GM12874 (cell line): Measurements from ENCODE around the gene PABPC3.

Source experiments
- CTCF ChIP-seq: IDR thresholded peaks from 2 replicates; pipeline ENCODE4 v1.5.1; 2011; ENCODE audit warnings: low read depth, mild to moderate bottlenecking, control low read depth, low read length, moderate library complexity; ENCODE audit not compliant: insufficient read depth

The PABPC3 gene

GRCh38 chr13:25111585-25111956 is 15.6 kb downstream of the PABPC3 start:
- TF ChIP-seq CTCF = no peak

DNA sequence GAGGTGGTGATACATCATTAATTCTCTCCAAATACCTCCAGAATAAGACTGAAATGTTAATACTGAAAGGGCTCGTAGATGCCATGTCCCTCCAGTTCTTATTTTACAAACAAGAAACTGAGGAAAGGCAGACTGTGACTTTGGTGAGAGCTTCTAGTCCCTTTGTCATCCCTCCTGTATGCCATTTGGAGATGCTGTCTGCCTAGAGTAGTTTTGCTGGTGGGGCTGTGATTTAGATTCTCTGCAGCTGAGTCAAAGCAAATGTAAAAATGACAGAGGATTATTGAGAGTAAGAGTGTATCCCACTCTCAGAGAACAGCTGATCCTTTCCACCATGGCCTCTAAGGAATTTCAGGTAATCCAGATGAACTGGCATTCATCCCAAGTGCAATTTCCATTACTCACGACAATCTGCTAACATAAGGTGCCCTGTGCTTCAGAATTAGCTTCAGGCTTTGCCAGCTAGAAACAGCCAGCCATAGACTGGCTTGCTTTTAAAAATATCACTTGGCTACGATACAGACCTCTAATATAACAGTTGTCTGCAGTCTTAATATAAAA is 16.8 kb downstream of the PABPC3 start:
- TF ChIP-seq CTCF = no peak

DNA sequence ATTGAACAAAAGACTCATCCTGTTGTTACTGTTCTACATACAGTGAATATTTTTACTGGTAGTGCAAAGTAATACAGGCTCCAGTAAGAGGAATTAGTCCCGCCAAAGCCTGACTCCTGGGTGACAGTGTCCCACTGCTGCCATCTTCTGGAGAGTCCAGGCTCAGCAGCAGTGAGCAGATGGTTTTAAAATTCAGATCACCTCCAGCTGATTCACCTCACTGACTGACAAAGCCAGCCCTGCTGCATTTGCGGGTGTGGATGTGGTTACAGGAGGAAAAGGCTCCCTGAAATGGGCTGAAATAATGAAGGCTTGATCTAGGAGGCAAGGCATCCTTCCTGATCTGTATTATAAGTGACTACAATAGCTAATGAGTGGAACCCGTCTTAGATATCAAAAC is 18.3 kb downstream of the PABPC3 start:
- TF ChIP-seq CTCF = peak; percentile 84

- TF ChIP-seq CTCF = no peak
Observed at GRCh38 chr13:25116044-25116443, 20.1 kb downstream of the PABPC3 start.

DNA sequence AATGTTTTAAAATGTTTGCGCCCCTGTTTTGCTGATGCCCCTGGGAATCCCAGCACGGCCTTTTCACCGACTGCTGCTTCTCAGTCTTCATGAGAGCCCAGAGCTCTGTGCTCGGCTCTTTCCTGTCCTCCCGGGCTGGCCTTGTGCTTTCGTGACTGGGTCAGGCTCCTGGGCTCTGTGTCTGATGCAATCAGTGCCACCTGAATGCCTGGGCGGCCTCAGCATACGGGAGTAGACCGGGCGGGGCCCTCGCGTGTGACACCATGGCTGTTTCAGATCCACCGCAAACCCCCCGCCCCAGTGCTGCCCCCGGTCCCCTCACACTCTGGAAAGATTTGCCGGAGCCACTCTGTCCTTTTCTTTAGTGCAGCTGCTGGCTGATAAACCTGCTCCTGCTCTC is 21.4 kb downstream of the PABPC3 start:
- TF ChIP-seq CTCF = no peak

- no peak for TF ChIP-seq CTCF
Observed at GRCh38 chr13:25118378-25118905, 22.5 kb downstream of the PABPC3 start.

GRCh38 chr13:25130944-25131343 is 35.0 kb downstream of the PABPC3 start:
- no peak for TF ChIP-seq CTCF

DNA sequence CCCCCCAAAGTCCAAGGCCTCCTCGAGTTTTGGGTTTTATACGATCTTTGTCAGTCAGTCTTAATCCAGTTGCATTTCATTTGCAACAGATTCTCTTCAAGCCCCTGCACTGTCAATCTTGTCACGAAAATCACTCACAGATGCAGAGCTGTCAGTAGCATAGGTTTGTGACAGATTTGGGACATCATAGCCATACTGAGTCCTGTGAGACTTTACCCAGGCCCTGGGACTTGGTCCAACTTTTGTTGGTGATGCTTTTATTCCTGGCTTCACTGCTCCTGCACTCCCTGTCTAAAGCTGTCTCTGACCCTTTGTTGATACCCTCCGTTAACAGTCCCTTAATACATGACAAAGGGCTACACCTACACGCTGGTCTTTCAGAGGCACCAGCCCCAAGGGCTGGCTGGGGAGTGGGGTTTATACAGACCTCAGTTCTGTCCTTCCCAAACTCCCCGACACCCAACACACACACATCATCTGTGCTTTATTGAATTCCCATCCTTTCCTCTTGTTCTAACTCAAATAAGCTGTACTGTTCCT is 36.0 kb downstream of the PABPC3 start:
- no peak for TF ChIP-seq CTCF
